Astrocyte of the spinal cord (primary cell): ENCODE results near the gene GLT1D1.
"Not testable (repeated sequence)": the region's sequence is repeated elsewhere in the genome, so short reads cannot be mapped to it uniquely, and the experiment has no call there.

Experiments used
- DNase-seq: peaks from one replicate; pipeline ENCODE4 v3.0.0; 2011; ENCODE audit warnings: low read depth, low spot score
- H3K4me3 ChIP-seq: 2 replicates; pipeline ENCODE4 v1.5.1; 2011; ENCODE audit warnings: low read depth, mild to moderate bottlenecking, low read length, moderate library complexity
- in situ Hi-C: cut with HindIII; loops from 2 replicates; pipeline ENCODE4 v1.10.0; 2017; ENCODE audit warnings: low sequenced_read_pairs
- TF ChIP-seq, protein P1 (sequence below): IDR thresholded peaks from 2 replicates; pipeline ENCODE4 v1.5.1; 2012; ENCODE audit warnings: low read depth, mild to moderate bottlenecking, low read length, inconsistent platforms

GLT1D1 gene

DNA sequence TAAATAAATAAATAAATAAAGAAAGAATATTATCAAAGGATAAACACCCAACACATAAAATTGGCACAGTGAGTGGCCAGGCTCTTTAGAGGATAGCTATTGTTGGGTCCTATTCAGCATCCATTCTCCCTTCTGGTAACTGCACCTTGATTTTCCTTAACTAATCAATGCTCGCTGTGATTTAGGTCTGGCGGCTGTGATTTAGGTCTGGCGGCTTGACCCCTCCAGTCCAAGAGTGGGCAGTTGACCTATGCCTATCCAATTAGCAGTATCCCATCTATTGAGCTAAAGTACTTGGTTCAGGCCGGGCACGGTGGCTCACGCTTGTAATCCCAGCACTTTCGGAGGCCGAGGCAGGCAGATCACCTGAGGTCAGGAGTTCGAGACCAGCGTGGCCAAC lies 19.9 kb upstream of the GLT1D1 start:
- DNase-seq: no peak
- H3K4me3 ChIP-seq: no peak overlapping the region
- TF ChIP-seq, protein P1, sequence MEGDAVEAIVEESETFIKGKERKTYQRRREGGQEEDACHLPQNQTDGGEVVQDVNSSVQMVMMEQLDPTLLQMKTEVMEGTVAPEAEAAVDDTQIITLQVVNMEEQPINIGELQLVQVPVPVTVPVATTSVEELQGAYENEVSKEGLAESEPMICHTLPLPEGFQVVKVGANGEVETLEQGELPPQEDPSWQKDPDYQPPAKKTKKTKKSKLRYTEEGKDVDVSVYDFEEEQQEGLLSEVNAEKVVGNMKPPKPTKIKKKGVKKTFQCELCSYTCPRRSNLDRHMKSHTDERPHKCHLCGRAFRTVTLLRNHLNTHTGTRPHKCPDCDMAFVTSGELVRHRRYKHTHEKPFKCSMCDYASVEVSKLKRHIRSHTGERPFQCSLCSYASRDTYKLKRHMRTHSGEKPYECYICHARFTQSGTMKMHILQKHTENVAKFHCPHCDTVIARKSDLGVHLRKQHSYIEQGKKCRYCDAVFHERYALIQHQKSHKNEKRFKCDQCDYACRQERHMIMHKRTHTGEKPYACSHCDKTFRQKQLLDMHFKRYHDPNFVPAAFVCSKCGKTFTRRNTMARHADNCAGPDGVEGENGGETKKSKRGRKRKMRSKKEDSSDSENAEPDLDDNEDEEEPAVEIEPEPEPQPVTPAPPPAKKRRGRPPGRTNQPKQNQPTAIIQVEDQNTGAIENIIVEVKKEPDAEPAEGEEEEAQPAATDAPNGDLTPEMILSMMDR: no peak
- in situ Hi-C loops: no loop called here

DNA sequence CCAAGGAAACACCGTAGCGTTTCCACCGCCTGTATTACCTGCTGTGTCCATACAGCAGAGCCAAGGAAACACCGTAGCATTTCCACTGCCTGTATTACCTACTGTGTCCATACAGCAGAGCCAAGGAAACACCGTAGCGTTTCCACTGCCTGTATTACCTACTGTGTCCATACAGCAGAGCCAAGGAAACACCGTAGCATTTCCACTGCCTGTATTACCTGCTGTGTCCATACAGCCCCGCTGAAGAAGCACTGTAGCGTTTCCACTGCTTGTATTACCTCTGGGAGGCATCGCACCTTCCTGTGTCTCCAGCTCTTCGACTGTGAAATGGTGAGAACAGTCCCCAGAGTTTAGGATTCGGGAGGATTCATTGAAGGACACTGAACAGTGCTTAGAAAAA lies 13.4 kb upstream of the GLT1D1 start:
- H3K4me3 ChIP-seq, DNase-seq, in situ Hi-C loops: not testable (repeated sequence)

DNA sequence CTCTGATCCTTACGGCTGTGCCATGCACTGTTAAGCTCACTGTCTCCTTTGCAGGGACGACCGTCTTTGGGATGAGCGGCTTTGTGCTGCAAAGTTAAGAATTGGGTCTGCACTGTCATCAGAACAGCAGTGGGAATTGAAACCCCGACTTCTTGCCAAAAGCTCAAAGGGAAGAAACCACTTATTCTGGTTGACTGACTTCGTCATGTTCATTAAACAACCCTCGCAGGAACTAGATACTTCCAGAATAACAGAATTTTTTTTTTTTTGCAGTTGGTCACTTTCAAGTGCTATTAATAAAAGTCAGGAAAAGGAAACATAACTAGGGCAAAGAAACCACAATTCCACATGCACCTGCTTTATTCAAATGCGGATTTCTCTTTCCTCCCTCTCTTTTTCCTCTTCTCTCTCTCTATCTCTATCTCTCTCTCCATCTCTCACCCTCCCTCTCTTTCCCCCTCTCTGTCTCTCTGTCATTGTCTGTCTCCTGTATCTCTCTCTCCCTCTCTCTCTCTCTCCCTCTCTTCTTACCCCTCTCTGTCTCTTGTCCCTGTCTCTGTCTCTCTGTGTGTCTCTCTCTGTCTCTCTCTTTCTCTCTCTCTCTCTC lies 12.3 kb upstream of the GLT1D1 start:
- no peak overlapping the region for H3K4me3 ChIP-seq
- in situ Hi-C loops: no loop called here
- no peak for DNase-seq
- TF ChIP-seq, protein P1: no peak

DNA sequence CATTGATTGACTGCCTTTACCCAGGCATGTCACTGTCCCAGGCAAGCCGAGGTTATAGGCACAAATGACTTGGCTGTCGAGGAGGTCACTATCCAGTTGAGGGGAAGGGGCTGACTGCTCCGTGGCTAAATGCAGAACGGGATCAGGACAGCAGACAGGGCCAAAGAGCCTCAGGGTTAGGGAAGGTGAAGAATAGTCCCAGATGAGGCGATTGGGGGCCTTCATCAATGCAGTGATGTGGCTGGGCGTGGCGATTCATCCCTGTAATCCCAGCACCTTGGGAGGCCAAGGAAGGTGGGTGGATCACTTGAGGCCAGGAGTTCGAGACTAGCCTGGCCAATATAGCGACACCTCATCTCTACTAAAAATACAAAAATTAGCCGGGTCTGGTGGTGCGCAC lies 10.7 kb upstream of the GLT1D1 start:
- TF ChIP-seq, protein P1: no peak
- no peak for DNase-seq
- H3K4me3 ChIP-seq: no peak overlapping the region
- in situ Hi-C loops: no loop called here

DNA sequence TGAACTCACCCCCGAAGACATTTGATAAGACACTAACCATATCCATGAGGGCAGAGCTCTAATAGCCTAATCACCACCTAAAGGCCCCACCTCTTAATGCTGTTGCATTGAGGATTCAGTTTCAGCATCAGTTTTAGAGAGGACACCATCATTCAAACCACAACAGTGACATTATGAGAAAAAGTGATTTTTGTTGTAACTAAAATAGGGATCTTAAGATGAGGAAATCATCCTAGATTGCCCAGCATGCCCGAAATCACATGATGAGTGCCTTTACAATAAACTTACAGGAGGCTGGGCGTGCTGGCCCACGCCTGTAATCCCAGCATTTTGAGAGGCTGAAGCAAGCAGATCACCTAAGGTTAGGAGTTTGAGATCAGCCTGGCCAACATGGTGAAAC lies 9.7 kb upstream of the GLT1D1 start:
- in situ Hi-C loops: no loop called here
- H3K4me3 ChIP-seq: no peak overlapping the region
- DNase-seq: no peak
- TF ChIP-seq, protein P1: no peak

DNA sequence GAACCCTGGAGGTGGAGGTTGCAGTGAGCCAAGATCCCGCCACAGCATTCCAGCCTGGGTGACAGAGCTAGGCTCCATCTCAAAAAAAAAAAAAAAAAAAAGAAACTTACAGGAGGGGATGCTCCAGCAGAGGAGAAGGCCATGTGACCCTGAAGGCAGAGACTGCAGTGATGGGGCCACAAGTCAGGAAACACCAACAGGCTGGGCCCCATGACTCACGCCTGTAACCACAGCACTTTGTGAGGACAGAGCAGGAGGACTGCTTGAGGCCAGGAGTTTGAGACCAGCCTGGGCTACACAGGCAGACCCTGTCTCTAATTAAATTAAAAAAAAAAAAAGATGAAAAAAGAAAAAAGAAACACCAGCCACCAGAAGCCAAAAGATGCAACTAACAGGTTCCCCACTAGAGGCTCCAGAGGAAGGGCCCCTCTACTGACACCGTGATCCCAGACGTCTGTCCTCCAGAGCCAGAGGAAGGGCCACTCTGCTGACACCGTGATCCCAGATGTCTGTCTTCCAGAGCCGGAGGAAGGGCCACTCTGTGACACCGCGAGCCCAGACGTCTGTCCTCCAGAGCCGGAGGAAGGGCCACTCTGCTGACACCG lies 9.1 kb upstream of the GLT1D1 start:
- TF ChIP-seq, protein P1: no peak
- in situ Hi-C loops: no loop called here
- no peak overlapping the region for H3K4me3 ChIP-seq
- DNase-seq: no peak

DNA sequence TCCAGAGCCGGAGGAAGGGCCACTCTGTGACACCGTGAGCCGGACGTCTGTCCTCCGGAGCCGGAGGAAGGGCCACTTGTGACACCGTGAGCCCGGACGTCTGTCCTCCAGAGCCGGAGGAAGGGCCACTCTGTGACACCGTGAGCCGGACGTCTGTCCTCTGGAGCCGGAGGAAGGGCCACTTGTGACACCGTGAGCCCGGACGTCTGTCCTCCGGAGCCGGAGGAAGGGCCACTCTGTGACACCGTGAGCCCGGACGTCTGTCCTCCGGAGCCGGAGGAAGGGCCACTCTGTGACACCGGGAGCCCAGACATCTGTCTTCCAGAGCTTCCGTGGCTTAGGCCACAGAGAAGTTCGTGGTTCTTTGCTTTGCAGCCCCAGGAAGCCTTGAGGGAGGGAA lies 6.6 kb upstream of the GLT1D1 start:
- in situ Hi-C loops, H3K4me3 ChIP-seq, DNase-seq: not testable (repeated sequence)

DNA sequence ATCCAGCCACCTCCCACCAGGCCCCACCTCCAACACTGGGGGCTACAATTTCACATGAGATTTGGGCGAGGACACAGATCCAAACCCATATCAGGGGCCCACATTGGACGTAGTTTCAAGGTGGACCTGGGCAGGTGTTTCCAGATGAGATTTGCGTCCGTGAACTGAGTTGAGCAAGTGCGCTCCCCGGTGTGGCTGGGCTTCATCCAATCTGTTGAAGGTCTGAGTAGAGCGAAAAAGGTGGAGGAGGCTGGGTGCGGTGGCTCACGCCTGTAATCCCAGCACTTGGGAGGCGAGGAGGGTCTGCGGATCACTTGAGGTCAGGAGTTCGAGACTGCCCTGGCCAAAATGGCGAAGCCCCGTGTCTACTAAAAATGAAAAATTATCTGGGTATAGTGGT lies 4.9 kb upstream of the GLT1D1 start:
- TF ChIP-seq, protein P1: no peak
- DNase-seq: no peak
- H3K4me3 ChIP-seq: no peak overlapping the region
- in situ Hi-C loops: no loop called here

DNA sequence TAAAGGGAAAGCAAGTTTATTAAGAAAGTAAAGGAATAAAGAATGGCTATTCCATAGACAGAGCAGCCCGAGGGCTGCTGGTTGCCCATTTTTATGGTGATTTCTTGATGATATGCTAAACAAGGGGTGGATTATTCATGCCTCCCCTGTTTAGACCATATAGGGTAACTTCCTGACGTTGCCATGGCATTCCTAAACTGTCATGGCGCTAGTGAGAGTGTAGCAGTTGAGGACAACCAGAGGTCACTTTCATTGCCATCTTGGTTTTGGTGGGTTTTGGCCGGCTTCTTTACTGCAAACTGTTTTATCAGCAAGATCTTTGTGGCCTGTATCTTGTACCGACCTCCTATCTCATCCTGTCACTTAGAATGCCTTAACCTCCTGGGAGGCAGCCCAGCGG lies 3.5 kb upstream of the GLT1D1 start:
- DNase-seq, in situ Hi-C loops, H3K4me3 ChIP-seq: not testable (repeated sequence)
